ENCODE data around the gene DOCK2.

GRCh38 chr5:169716287-169716686 is 79.2 kb downstream of the DOCK2 start:
- TF ChIP-seq POLR2A (IDR thresholded peaks at IDR 0.05) (no peak), CTCF (IDR thresholded peaks at IDR 0.05) (no peak)

Measured in adrenal gland (tissue), 5 donors.